ENCODE results near the gene STYXL1.
"Not testable (repeated sequence)": the region's sequence is repeated elsewhere in the genome, so short reads cannot be mapped to it uniquely, and the experiment has no call there.

Gene STYXL1

DNA sequence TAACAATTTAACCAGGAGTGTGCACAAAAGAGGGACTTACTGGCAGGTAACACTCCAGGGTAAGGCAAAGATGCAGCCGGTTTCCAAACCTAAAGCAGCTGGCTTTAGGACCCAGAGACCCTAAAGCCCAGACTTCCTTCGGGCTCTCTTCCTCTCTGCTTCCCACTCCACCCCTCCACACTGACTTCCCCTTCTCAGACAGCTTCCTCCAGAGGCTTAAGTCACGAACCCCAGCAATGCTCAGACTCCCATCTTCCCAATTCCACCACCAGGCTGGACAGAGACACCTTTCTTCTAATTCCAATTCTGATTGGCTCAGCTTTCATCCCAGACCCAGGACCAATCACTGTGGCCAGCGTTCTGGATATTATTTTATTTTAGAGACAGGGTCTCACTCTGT is 24.8 kb downstream of the STYXL1 start:
- no peak for DNase-seq

GRCh38 chr7:76022026-76022780 is 25.6 kb downstream of the STYXL1 start:
- no peak for DNase-seq

DNA sequence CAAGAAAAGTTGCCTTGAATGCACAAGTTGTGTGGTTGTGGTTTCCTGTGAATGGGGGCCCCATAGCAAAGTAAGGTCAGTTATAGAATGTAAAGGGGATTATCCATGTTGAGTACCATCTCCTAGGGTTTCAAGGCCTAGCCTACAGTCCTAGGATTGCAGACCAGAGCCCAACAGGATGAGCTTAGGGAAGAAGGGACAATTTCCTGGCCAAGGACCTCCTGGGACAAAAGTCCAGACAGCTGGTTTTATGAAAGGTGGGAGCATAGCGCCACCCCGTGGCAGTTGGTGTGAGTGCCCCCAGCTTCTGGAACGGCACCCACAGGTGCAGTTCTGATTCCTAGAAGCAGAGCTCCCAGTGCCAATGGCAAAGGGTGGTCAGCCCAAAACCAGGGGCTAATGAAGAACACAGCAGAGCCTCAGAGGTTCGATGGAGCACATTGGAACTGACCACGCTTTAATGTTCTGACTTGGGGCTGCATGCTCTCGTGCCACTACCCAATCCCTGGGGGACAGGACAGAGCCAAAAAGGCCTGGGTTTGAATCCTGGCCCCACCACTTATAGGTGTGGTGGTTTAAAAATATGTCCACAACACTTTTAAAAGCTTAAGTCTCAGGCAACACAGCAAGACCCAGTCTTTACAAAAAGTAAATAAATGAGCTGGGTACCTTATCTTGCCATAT is 27.6 kb downstream of the STYXL1 start:
- peak; percentile 84 for DNase-seq

DNA sequence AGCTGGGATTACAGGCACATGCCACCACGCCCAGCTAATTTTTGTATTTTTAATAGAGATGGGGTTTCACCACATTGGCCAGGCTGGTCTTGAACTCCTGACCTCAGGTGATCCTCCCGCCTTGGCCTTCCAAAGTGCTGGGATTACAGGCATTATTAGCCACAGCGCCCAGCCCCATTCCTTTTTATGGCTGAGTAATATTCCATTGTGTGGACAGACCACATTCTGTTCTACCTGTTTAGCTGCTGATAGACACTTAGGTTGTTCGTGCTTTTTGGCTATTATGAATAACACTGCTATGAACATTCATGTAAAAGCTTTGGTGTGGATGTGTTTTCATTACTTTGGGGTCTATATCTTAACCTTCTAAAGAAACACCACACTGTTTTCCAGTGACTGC is 29.3 kb downstream of the STYXL1 start:
- DNase-seq, result not testable (repeated sequence)

GRCh38 chr7:76016191-76016947 is 31.4 kb downstream of the STYXL1 start:
- DNase-seq, result no peak

- no peak for DNase-seq
Observed at GRCh38 chr7:76011442-76011861, 36.3 kb downstream of the STYXL1 start.

DNA sequence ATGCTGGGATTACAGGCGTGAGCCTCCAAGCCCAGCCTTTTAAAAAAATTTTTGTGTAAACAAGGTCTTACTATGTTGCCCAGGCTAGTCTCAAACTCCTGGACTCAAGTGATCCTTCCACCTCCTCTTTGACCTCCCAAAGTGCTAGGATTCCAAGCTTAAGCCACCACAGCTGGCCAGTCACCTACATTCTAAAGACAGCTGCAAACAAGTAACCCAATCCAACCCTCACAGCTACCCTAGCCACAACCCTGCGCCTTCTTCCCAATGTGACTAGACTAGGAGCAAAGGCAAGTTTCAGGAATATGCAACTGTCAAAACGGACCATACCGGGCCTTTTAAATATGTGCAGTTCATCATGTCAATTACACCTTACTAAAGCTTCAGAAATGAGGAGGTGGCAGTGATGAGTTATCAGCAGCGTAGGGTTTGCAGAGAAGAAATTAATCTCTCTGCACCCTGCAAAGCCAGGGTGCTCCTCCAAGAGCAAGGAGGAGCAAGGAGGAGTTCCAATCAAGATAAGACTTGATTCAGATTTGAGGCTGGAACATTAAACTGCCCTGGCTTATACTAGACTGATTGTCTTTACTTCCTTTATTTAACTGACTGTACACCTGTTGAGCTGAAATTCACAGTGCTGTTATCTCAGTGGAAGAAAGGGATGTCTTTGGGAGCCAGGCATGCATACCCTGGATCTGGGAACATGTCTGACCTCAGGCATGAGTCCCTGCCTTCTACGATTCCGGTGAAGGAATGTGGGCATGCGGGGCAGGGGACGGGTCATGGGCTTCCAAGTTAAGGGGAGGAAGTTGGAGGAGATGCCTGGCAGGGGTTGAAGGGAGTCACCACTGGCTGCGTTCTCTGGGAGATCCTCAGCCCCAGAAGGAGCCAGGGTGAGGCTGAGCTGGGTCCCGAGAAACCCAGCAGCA is 37.9 kb downstream of the STYXL1 start:
- DNase-seq, result no peak

- no peak for DNase-seq
Observed at GRCh38 chr7:76008156-76008687, 39.6 kb downstream of the STYXL1 start.

DNA sequence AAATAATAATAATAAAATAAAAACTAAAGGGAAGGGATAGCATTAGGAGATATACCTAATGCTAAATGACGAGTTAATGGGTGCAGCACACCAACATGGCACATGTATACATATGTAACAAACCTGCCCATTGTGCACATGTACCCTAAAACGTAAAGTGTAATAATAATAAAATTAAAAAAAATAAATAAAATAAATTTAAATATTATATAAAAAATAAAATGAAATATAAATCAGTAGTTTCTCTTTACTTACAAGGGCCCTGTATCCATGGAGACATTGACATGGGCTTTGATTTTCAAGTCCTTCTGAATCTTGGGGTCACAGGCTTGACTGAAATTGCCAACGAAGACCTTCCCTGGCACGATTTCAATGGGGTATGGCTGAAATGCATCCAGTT is 42.8 kb downstream of the STYXL1 start:
- DNase-seq, result not testable (repeated sequence)

GRCh38 chr7:76003351-76003750 is 44.4 kb downstream of the STYXL1 start:
- DNase-seq, result no peak

GRCh38 chr7:76002822-76003221 is 45.0 kb downstream of the STYXL1 start:
- DNase-seq, result no peak

DNA sequence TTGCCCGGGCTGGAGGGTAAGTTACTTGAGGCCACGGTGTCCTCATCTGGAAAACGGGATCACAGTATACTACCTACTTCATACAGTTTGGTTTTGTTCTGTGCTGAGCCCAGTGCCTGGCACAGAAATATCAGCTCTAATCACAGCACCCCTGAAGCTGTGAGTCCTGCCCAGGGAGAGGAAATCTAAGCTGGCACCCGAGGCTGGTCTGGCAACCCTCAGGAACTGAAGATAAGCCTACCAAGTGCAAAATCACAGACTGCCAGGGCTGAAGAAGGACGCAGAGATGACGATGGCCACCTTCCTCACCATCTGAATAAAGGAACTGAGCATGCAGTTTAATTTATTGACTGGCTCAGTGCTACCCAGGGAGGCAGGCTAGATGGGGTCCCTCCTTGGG is 45.7 kb downstream of the STYXL1 start:
- no peak for DNase-seq

- DNase-seq, result no peak
Observed at GRCh38 chr7:76000566-76000965, 47.2 kb downstream of the STYXL1 start.

GRCh38 chr7:75998038-75998437 is 49.8 kb downstream of the STYXL1 start:
- no peak for DNase-seq

- no peak for DNase-seq
Observed at GRCh38 chr7:75996476-75996875, 51.3 kb downstream of the STYXL1 start.

DNA sequence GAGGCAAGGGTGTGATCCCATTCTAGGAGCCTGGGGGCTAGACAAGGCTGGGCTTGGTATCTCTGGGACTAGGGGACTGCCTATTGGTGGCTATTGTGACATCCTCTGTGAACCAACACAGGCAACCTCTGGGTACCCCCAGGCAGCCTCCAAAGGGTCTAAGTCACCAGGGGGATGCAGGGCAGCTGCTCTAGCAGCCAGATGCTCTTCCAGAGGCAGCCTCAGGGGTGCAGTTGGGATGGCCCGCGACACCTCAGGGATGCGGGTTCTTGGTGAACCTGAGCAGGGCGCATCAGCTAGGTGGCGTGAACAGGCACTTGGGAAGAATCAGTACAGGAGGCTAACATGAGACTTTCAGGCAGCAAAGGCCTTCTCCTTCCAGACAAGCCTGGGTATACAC is 51.8 kb downstream of the STYXL1 start:
- DNase-seq, result no peak

GRCh38 chr7:75995052-75995471 is 52.7 kb downstream of the STYXL1 start:
- DNase-seq, result no peak

- peak; percentile 97 for DNase-seq
Observed at GRCh38 chr7:75994388-75995051, 53.3 kb downstream of the STYXL1 start, which contains the start of gene TMEM120A. Gene TMEM120A, minus strand, starts transcription at chr7:75994595. Its CDS starts 25 bp downstream, at chr7:75994570.

DNA sequence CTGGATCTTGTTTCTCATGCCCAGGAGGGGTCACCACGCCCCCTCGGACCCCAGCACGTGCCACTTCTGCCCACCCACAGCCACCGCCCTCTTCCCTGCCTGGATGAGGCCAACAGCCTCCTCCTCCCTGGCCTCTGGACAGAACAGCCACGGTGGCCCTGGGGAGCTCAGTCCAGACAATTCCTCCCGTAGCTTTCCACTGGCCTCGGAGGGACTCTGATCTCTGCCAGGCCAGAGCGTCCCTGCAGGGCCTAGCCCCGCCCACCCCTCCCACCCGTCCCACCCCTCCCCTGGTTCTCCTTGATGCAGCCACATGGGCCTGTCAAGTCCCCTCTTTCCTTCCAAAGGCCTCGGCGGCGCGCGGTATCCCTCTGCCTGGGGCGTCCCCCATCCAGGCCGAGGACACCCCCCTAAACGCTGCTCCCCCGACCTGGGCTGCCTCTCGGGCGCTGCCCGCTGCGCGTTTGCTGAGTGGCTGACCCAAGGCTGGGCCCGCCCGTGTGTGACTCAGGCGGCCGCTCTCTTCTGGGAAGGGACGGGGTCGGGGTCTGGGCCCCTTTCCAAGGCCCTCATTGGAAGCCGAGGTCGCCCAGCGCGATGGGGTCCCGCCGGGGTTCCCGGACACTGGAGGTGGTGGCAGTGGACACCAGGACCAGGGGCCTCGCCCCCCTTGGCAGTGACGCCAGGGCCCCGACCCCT is 54.0 kb downstream of the STYXL1 start:
- DNase-seq, result peak; percentile 60

- DNase-seq, result peak; percentile 35
Observed at GRCh38 chr7:75992083-75992755, 55.6 kb downstream of the STYXL1 start.
